Activated CD4-positive, alpha-beta T cell treated with anti-CD3 and anti-CD28 coated beads, Interleukin-10, Interleukin-2, amounts not matched to agents 100 ng/mL and 50 ng/mL, durations not matched to agents 16 hours and 8 hours (primary cell): ENCODE results near the gene CALML3.

ENCODE experiments used
- DNase-seq: peaks from one replicate; pipeline ENCODE4 v3.0.0-alpha.2; 2020

CALML3 gene

GRCh38 chr10:5492322-5492855 is 32.4 kb upstream of the CALML3 start:
- DNase-seq: no peak

DNA sequence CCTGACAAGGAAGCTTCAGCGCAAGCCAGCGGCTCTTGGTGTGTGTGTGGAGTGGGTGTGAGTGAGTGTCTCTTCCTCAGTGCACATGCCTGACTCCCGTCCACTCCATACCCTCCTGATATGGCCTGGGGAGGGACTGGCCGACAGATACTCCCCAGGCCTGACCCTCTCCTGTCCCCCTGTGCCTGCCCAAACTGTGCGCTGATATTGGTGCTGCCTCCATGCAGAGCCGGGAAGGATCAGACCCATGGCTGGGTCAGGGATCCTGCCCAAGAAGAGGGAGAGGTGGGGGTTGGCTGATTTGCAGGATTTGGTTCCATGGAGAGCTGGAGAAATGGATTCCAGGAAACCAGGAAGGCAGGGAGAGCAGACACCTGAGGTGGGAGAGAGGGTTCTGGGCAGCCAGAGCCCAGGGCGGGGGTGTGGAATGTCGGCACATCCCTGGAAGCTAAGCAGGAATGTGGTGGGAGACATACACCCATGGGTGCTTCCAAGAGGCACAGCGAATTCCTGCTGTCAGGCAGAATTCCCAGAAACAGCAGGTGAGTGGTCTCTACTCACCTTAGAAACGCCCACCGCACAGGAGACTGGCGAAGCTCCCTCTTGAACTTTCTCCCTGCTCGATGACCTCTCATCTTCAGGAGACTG is 31.7 kb upstream of the CALML3 start:
- DNase-seq: no peak

DNA sequence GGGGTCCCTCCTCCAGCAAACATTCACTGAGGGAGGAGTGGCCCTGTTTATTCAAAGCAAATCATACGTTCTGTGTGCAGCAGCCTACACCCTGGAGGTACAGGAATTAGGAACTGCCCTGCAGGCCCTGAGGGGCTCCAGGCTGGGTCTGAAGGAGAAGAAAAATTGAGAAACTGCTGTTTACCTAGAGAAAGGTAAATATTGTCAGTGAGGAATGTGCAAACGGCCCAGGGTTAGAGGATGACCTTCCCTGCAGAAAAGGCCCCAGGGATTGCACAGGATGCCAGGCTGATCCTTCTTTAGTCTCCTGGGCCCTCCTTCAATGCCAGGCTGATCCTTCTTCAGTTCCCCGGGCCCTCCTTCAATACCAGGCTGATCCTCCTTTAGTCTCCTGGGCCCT is 31.1 kb upstream of the CALML3 start:
- DNase-seq: no peak

DNA sequence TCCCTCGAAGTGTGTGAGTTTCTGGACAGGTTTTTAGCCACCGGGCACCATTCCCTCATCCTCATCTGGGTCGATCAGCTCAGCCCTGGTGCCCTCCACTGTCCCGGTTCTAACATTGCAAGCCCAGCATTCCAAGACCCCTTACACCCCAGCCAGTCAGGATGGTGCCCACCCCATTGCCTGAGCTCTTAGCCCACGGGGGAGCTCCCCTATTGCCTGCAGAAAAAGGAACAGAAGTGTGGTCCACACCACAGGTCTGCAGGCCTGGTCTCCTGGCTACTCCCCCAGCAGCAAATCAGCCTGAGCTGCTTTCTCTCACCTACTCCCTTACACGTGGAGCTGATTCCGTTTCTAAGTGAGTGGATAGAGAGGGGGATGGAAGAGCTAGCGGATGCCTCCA is 30.1 kb upstream of the CALML3 start:
- DNase-seq: no peak

DNA sequence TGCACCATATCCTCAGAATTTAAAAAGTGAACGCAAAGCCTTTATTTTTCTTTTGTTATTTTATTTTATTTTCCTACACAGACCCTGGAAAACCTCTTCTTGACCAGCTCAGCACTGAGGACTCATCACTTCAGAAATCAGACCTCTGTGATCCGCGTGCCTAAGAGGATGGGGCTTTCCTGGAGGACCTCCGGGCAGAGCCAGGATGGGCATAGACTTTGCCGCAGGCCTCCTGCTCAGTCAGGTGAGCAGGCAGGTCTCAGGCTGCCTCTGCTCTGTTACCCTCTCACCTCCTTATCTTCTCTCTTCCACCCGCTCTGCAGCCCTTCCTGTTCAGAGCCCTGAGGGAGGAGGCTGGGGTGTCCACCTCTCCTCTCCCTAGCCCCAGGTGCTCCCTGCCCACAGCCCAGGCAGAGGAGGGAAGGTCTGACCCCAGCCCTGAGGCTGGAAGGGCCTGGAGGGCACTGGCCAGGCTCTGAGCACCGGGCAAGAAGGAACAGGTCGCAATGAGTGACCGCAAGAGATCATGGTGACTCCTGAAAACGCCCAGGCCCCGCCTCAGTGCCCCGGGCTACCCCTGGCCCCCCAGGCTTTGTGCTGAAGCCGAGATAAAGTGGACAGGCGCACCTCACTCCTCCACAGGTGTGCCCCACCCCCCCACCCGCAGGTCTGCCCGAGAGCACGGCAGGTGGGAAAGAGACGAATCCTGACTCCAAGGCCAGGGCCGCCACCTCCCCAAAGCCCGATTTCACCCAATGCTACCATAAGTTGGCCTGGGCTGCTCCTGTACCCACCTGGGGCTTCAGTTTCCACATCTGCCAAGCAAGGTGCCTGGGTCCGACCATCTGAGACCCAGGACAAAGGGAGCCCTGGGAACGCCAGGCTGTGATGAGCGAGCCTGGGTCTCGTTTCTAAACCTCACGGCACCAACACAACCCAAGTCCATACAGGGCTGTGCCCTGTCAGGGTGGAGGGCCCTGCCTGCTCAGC is 28.2 kb upstream of the CALML3 start:
- DNase-seq: no peak

GRCh38 chr10:5497289-5497688 is 27.5 kb upstream of the CALML3 start:
- DNase-seq: no peak

GRCh38 chr10:5497948-5498730 is 26.6 kb upstream of the CALML3 start:
- no peak for DNase-seq

- DNase-seq: no peak
Observed at GRCh38 chr10:5498791-5499492, 25.8 kb upstream of the CALML3 start.

DNA sequence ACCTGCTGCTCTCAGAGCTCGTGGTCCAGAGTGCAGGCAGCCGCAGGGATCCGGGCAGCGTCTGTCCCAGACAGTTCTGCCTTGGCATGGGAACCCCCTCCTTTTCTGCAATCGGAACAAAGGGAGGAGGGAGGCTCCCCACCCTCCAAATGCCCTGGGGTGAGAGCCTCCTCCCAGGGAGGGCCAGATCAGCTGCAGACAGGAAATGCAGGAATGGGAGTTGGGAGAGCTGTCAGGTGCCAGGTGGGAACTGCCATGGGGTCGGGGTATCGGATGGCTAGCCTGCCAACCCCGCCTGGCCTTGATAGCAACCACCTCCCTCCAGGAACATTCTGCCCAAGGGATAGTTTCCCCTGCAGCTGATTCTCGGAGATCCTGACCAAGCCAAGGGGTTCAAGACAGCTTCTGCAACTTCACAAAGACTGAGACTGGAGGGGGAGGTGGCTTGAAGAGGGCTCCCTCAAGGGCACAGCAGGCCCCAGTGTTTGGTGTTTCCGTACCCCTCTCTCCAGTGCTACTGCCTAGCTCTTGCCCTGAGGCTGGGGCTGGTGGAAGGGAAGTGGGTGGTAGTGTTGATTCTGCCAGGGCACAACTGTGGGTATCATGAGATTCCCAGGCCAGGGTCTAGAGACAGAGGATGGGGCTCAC is 25.1 kb upstream of the CALML3 start, which contains the start of gene CALML5:
Gene CALML5, minus strand, starts transcription at position 78 of the 648 bp plus-strand sequence. CDS start 132 bp downstream, outside the sequence.
- no peak for DNase-seq

- DNase-seq: no peak
Observed at GRCh38 chr10:5500162-5500670, 24.5 kb upstream of the CALML3 start.

DNA sequence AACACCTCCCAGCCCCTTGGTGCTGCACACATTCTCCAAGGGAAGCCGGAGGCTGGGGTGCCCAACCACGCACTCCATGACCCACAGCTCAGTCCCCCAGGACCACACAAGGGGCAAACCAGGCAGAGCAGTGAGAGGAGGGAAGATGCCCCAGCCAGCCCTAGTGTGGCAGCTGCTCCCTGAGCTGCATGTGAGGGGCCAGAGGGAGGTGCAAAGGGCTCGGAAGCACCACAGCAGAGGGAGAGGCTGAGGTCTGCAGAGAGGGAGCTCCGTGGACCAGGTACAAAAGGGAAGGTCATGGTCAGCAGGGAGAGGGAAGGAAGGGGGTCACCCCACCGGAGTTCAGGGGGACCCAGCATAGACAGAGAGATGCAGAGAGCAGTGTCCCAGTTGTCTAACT is 23.9 kb upstream of the CALML3 start:
- no peak for DNase-seq

DNA sequence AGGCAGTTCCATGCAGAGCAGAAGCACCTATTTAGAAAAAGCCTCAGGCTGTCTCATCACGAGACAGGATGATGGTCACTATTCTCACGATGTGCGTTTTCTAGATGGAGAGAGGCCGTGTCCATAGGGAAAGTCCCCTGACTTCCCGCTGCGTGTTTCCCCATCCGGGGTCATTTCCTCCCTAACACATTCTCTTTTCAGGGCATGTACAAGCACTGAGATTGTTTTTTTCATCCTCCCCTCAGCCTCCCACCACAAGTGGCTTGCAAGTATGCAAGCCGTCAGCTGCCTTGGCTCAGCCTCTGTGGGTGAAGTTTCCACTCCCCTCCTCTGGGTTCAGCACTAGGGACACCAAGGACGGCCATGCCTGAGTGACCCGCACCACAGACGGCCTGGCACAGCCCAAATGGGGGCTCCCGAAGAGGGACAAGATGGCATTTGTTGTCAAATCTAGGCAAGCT is 22.7 kb upstream of the CALML3 start:
- DNase-seq: no peak

DNA sequence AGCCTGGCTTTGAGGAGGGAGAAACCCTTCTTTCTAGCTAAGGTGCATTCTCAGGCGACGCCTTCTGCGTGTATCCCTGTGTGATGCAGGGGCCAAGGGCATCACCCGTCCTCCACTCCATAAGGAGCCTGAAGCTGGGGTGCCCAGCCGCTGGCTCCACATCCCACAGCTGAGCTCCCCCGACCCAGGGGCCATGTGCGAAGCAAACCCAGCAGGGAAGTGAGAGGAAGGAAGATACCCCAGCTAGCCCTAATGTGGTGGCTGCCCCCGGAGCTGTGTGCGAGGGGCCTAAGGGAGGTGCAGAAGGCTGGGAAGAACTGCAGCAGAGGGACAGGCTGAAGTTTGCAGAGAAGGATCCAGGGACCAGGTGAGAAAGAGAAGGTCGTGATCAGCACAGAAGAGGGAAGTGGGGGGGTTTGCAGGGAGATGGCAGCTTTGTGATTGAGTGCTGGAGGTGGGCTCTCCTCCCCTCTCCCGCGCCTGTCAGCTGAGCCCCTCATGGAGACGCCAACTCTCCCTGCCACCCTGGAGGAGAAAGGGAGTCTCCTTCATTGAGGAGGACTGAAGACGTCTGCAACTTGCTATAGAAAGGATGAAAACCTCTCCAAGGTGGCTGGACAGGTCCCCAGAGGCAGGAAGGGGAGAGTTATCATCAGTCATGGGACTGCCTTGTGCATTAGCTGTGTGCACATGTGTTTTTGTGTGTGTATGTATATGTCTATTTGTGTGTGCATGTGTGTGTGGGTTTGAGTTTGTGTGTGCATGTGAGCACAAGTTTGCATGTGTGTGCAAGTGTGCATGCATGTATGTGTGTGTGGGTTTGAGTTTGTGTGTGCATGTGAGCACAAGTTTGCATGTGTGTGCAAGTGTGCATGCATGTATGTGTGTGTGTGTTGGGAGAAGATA is 21.9 kb upstream of the CALML3 start:
- DNase-seq: no peak

DNA sequence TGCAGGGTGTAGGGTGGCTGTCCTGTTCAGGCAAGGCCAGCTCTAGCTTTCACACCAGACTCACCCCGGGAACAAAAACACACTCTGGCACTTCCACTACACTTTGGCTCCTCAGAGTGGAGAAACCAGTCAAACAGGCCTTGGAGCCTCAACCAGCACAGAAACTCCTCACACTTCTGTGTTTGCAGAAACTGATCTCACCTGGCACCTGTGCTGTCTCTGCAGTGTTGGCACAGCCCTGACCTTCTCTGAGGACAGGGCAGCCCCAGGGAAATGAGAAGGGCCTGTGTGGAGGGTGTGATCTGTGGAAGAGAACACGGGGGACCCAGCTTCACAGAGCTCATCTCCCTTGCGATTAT is 21.3 kb upstream of the CALML3 start:
- DNase-seq: no peak

DNA sequence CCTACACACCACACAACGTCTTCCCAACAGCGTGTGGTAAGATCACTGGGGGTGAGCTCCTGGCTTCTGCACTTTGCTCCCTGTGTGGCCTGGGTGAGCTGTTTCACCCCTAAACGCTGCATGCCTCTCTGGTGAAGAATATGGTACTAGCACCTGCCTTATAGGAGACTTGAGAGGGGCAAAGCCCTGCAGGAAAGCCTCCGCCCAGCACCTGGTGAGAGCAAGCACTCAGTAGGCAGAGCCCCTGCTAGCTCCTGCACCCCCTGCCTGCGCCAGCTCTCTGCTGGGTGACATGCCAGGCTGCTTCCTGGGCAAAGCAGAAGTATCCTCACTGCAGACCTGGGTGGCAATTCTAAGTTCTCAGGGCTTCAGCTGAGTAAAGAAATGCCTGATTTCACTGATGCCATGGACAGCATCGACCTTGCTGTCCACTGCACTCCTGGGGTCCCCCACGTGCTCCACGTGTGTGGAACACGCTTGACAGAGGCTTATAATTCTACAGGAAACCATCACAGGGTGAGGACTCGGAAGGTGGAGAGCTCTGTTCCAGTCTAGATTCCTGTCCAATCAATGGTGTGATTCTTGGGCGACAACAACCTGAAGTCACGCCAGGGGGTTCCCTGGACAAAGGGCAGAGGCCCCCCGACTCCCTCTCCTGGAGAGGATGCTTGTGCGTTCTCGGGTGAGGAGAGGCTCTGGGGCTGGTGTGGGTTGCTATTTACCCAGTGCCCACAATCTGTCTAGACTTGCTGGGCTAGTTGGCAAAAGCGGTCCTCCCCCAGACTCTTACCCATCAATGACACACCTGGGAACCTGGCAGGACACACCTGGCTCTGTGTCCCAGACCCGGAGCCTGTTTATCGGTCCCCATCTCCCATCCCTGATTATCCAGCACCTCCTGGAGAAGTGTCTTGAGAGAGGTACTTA is 20.4 kb upstream of the CALML3 start:
- DNase-seq: no peak

DNA sequence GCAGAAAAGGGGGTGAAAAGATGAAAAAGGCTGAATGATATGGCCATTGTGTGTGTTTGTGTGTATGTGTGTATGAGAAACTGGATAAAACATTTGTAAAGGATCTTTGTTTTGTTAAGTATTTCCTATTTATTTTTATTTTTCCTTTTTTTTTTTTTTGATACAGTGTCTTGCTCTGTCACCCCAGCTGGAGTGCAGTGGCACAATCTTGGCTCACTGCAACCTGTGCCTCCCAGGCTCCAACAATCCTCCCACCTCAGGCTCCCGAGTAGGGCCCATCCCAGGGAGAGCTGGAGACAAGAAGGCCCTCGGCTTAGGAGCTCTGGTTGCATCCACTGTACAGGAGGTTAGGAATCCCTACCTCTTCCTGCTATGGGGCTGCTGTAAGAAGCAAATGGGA is 18.5 kb upstream of the CALML3 start:
- no peak for DNase-seq

DNA sequence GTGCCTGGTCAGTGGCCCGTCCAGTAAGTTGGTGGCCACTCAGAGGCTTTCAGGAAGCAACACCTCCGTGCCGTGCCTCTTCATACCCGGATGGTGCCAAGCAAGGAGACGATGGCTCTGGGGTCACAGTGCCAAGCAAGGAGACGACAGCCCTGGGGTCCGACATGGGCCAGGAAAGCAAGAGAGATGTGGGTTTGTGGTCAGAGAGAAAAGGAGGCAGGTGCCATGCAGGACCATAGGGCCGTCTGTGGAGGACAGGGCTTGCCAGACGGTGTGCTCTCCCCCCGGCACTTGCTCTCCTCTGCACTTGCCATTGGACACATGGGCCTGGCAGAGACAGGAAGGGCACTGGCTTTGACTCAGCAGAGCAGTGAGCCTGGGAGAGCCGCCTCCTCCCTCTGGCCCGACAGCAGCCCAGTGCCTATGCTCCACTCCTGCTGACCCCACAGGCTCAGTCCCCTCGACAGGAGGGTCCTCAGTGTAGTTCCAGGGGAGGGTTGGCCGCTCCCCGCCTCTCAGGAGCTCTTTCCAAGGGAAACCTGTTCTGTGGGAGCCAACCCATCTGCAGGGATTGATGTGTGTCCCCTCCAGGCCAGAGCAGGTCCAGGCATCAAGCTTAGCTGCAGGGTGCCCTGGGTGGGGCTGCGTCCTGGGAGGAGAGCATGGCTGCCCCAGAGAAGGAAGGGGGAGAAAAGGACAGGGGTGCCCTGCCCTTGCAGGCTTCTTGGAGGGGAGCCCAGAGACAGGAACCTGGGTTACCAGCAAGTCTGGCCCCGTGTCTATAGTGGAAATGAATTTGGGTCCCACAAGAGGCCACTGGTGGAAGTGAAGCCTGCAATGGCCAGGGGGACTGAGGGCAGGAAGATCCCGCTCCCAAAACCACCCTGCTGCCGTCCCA is 17.8 kb upstream of the CALML3 start:
- DNase-seq: no peak

GRCh38 chr10:5507649-5508131 is 17.1 kb upstream of the CALML3 start:
- no peak for DNase-seq
